Mesenchymal stem cell (in vitro differentiated cells and primary cell): ENCODE measurements around the gene ZNF337.

Experiments
- DNase-seq: peaks from one replicate; pipeline ENCODE4 v3.0.0-alpha.2; 2013
- H2AFZ ChIP-seq: one replicate; pipeline ENCODE4 v1.6.1; 2013; ENCODE audit warnings: low read depth, mild to moderate bottlenecking, control low read depth, inconsistent platforms, low read length, moderate library complexity
- H2AK5ac ChIP-seq: 2 replicates; pipeline ENCODE4 v1.6.1; 2013; ENCODE audit warnings: low read length, moderate library complexity, mild to moderate bottlenecking, inconsistent platforms; ENCODE audit not compliant: severe bottlenecking
- H2BK120ac ChIP-seq: one replicate; pipeline ENCODE4 v1.6.1; 2013; ENCODE audit warnings: low read depth, mild to moderate bottlenecking, inconsistent platforms, low read length, moderate library complexity
- H2BK12ac ChIP-seq, 2 experiments: one replicate each; pipeline ENCODE4 v1.6.1; 2013; ENCODE audit warnings: inconsistent platforms in 2 of 2, low read length in 2 of 2, mild to moderate bottlenecking in 2 of 2, moderate library complexity in 2 of 2, control low read depth in 1 of 2
- H2BK15ac ChIP-seq: one replicate; pipeline ENCODE4 v1.6.1; 2013; ENCODE audit warnings: mild to moderate bottlenecking, low read depth, inconsistent platforms; ENCODE audit not compliant: poor library complexity, severe bottlenecking
- H2BK5ac ChIP-seq: 2 replicates; pipeline ENCODE4 v1.6.1; 2013; ENCODE audit warnings: low read depth, mild to moderate bottlenecking, low read length, control low read depth, inconsistent platforms; ENCODE audit not compliant: poor library complexity, severe bottlenecking
- H3K14ac ChIP-seq, 2 experiments: one replicate each; pipeline ENCODE4 v1.6.1; 2013; ENCODE audit warnings: inconsistent platforms in 2 of 2, low read length in 2 of 2, control low read depth in 1 of 2, mild to moderate bottlenecking in 1 of 2, moderate library complexity in 1 of 2
- H3K18ac ChIP-seq, 2 experiments: one replicate each; pipeline ENCODE4 v1.6.1; 2013; ENCODE audit warnings: inconsistent platforms in 2 of 2, low read length in 2 of 2, control low read depth in 1 of 2, low read depth in 1 of 2, mild to moderate bottlenecking in 1 of 2
- H3K23ac ChIP-seq, 2 experiments: one replicate each; pipeline ENCODE4 v1.6.1; 2013; ENCODE audit warnings: inconsistent platforms in 2 of 2, low read length in 2 of 2, mild to moderate bottlenecking in 2 of 2, moderate library complexity in 2 of 2, control low read depth in 1 of 2
- H3K27ac ChIP-seq: 2 replicates; pipeline ENCODE4 v1.5.1; 2013; ENCODE audit warnings: mild to moderate bottlenecking, moderate library complexity, low read length, control low read depth, inconsistent platforms; ENCODE audit not compliant: poor library complexity, severe bottlenecking
- H3K27me3 ChIP-seq, 2 experiments: 2 replicates each; pipeline versions ENCODE4 v1.6.1 to v1.7.0; 2013; ENCODE audit warnings: low read length in 2 of 2, mild to moderate bottlenecking in 2 of 2, moderate library complexity in 2 of 2, control low read depth in 1 of 2, inconsistent platforms in 1 of 2; ENCODE audit not compliant: control insufficient read depth in 1 of 2, insufficient read depth in 1 of 2
- H3K36me3 ChIP-seq, 2 experiments: 2 replicates each; pipeline versions ENCODE4 v1.6.1 to v1.7.0; 2013; ENCODE audit warnings: low read length in 2 of 2, control low read depth in 1 of 2, inconsistent platforms in 1 of 2, low read depth in 1 of 2, mild to moderate bottlenecking in 1 of 2; ENCODE audit not compliant: insufficient read depth in 2 of 2, control insufficient read depth in 1 of 2
- H3K4ac ChIP-seq, 2 experiments: one replicate each; pipeline ENCODE4 v1.6.1; 2013; ENCODE audit warnings: inconsistent platforms in 2 of 2, low read length in 2 of 2, mild to moderate bottlenecking in 2 of 2, moderate library complexity in 2 of 2, control low read depth in 1 of 2, low read depth in 1 of 2
- H3K4me1 ChIP-seq: 2 replicates; pipeline ENCODE4 v1.6.1; 2013; ENCODE audit warnings: low read depth, low read length, control low read depth; ENCODE audit not compliant: control insufficient read depth, insufficient read depth
- H3K4me2 ChIP-seq: 2 replicates; pipeline ENCODE4 v1.6.1; 2013; ENCODE audit warnings: low read length, mild to moderate bottlenecking, inconsistent platforms; ENCODE audit not compliant: poor library complexity, severe bottlenecking
- H3K4me3 ChIP-seq, 2 experiments: 2 replicates each; pipeline versions ENCODE4 v1.5.1 to v1.7.0; 2013; ENCODE audit warnings: low read length in 2 of 2, mild to moderate bottlenecking in 2 of 2, control low read depth in 1 of 2, low read depth in 1 of 2; ENCODE audit not compliant: insufficient read depth in 1 of 2
- H3K79me1 ChIP-seq: replicated peaks from 2 replicates; pipeline ENCODE4 v1.6.1; 2013; ENCODE audit warnings: mild to moderate bottlenecking, control low read depth, low read length, inconsistent platforms; ENCODE audit not compliant: poor library complexity, severe bottlenecking
- H3K9ac ChIP-seq: 2 replicates; pipeline ENCODE4 v1.7.0; 2013; ENCODE audit warnings: mild to moderate bottlenecking, low read length, moderate library complexity
- H3K9me3 ChIP-seq: 2 replicates; pipeline ENCODE4 v1.7.0; 2013; ENCODE audit warnings: mild to moderate bottlenecking, low read length; ENCODE audit not compliant: control insufficient read depth
- H4K8ac ChIP-seq: one replicate; pipeline ENCODE4 v1.6.1; 2013; ENCODE audit warnings: inconsistent platforms, mild to moderate bottlenecking, low read length, moderate library complexity
- H4K91ac ChIP-seq: one replicate; pipeline ENCODE4 v1.6.1; 2013; ENCODE audit warnings: mild to moderate bottlenecking, low read length, inconsistent platforms
- WGBS: methylation state at CpG from one replicate; pipeline ENCODE4 v1.1.7; 2013; ENCODE audit warnings: mixed read lengths; 5-methylcytosine and 5-hydroxymethylcytosine counted together

Gene ZNF337

DNA sequence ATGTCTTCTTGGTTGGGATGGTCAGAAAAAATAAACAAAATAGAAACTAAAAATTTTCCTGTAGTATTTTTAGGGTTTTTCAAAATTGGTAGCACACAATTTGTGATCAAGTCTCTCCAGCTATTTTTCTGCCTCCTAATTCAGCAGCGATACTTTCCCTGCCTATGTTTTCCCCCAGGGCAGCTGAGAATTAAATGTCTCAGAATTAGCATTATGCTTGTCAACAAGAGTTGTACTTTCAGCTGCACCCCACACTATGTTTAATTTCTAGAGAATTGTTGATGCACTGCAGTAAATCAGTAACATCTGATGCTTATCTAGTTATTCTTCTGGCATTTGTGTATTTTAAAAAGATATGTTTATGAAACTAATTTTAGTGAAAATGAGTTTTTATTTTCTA lies 34.2 kb upstream of the ZNF337 start:
- Histone ChIP-seq H2BK120ac (no peak overlapping the region), H3K36me3 (no peaks in the 10 kb centered on the region), H3K27me3 (no peaks in the 10 kb centered on the region), H3K27ac (no peak overlapping the region), H4K8ac (no peak overlapping the region), H3K14ac (no peak overlapping the region), H2AK5ac (no peak overlapping the region), H2BK12ac (no peak overlapping the region), H2AFZ (no peak overlapping the region), H2BK5ac (no peak overlapping the region), H3K4me2 (no peak overlapping the region), H3K4ac (no peak overlapping the region), H3K23ac (no peak overlapping the region), H3K9me3 (peaks cover 13% of the 10 kb centered on the region), H3K4me1 (no peaks in the 10 kb centered on the region), H2BK15ac (no peak overlapping the region), H4K91ac (no peak overlapping the region), H3K18ac (no peak overlapping the region), H3K4me3 (no peak overlapping the region), H3K79me1 (peaks cover 4% of the 10 kb centered on the region), H3K9ac (no peak overlapping the region)
- DNase-seq: no peak
- 100% methylated on average over 1 of the region's 1 CpG for WGBS

DNA sequence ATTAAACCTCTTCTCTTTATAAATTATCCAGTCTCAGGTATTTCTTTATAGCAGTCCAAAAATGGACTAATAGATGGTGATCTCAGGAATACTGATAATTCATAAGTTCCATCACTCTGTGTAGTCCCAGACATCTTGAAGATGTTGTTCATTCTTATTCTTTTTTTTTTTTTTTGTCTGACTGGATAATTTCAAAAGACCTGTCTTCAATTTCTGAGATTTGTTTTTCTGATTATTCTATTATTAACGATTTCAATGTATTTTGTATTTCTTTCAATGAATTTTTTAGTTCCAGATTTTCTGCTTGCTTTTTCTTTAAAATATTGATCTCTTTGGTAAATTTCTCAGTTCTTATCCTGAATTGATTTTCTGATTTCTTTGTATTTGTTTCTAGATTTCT lies 29.7 kb upstream of the ZNF337 start:
- H3K9ac ChIP-seq: no peak overlapping the region
- no peak overlapping the region for H3K4me2 ChIP-seq
- peaks cover 4% of the 10 kb centered on the region for H3K79me1 ChIP-seq
- no peak overlapping the region for H4K8ac ChIP-seq
- no peak overlapping the region for H4K91ac ChIP-seq
- DNase-seq: no peak
- no peak overlapping the region for H2AFZ ChIP-seq
- H2BK15ac ChIP-seq: no peak overlapping the region
- H2AK5ac ChIP-seq: no peak overlapping the region
- no peaks in the 10 kb centered on the region for H3K27me3 ChIP-seq
- no peak overlapping the region for H3K14ac ChIP-seq
- H2BK5ac ChIP-seq: no peak overlapping the region
- no peak overlapping the region for H3K27ac ChIP-seq
- no CpG with 5 or more reads among the region's 1 CpG for whole genome bisulfite sequencing
- H3K23ac ChIP-seq: no peak overlapping the region
- no peak overlapping the region for H2BK120ac ChIP-seq
- peaks cover 41% of the 10 kb centered on the region for H3K9me3 ChIP-seq
- no peaks in the 10 kb centered on the region for H3K36me3 ChIP-seq
- no peaks in the 10 kb centered on the region for H3K4me1 ChIP-seq
- H3K18ac ChIP-seq: no peak overlapping the region
- no peak overlapping the region for H3K4ac ChIP-seq
- no peak overlapping the region for H3K4me3 ChIP-seq
- H2BK12ac ChIP-seq: no peak overlapping the region

DNA sequence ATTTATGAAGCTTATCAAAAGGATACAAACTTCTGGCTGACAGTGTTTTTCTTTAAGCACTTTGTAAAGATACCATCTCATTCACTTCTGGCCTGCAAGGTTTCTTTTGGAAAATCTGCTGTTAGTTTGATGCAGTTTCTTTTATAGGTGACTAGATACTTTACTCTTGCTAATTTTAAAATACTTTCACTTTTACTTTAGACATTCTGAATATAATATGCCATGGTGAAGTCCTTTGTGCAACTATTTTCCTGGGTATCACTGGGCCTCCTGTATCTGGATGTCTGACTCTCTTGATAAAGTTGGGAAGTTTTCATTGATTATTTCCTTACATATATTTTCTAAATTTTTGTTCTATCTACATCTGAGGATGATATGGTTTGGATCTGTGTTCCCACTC lies 29.0 kb upstream of the ZNF337 start:
- H2BK120ac ChIP-seq: no peak overlapping the region
- no peak overlapping the region for H2BK12ac ChIP-seq
- H3K36me3 ChIP-seq: no peaks in the 10 kb centered on the region
- no peaks in the 10 kb centered on the region for H3K4me1 ChIP-seq
- H3K79me1 ChIP-seq: peaks cover 4% of the 10 kb centered on the region
- H3K4ac ChIP-seq: no peak overlapping the region
- H3K18ac ChIP-seq: no peak overlapping the region
- H2AK5ac ChIP-seq: no peak overlapping the region
- DNase-seq: no peak
- no peak overlapping the region for H3K4me2 ChIP-seq
- no peak overlapping the region for H2BK5ac ChIP-seq
- no peak overlapping the region for H2AFZ ChIP-seq
- H4K91ac ChIP-seq: no peak overlapping the region
- H3K27ac ChIP-seq: no peak overlapping the region
- H3K23ac ChIP-seq: no peak overlapping the region
- no peak overlapping the region for H3K9ac ChIP-seq
- H3K27me3 ChIP-seq: no peaks in the 10 kb centered on the region
- no peak overlapping the region for H2BK15ac ChIP-seq
- peaks cover 47% of the 10 kb centered on the region for H3K9me3 ChIP-seq
- no peak overlapping the region for H4K8ac ChIP-seq
- H3K14ac ChIP-seq: no peak overlapping the region
- H3K4me3 ChIP-seq: no peak overlapping the region

DNA sequence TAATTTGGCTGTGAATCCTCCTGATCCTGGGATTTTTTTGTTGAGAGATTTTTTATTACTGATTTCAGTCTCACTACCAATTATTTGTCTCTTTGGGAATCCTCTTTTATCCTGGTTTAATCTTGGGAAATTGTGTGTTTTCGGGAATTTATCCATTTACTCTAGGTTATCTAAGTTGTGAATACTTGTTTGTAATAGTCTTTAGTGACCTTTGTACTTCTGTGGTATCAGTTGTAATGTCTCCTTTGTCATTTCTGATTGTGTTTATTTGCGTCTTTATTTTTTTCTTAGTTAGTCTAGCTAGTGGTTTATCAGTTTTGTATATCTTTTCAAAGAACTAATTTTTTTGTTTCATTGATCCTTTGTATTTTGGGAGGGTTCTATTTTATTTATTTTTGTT lies 27.3 kb upstream of the ZNF337 start:
- Histone ChIP-seq H3K4me1 (no peaks in the 10 kb centered on the region), H3K14ac (no peak overlapping the region), H3K79me1 (peaks cover 9% of the 10 kb centered on the region), H3K27ac (no peak overlapping the region), H4K91ac (no peak overlapping the region), H3K18ac (no peak overlapping the region), H2BK120ac (no peak overlapping the region), H4K8ac (no peak overlapping the region), H2BK15ac (no peak overlapping the region), H2AFZ (no peak overlapping the region), H3K4me2 (no peak overlapping the region), H3K27me3 (no peaks in the 10 kb centered on the region), H3K23ac (no peak overlapping the region), H2AK5ac (no peak overlapping the region), H2BK5ac (no peak overlapping the region), H2BK12ac (no peak overlapping the region), H3K9me3 (peaks cover 50% of the 10 kb centered on the region), H3K4me3 (no peak overlapping the region), H3K36me3 (no peaks in the 10 kb centered on the region), H3K4ac (no peak overlapping the region), H3K9ac (no peak overlapping the region)
- no peak for DNase-seq
- WGBS: 68% methylated on average over 2 of the region's 2 CpGs
